ENCODE measurements around the gene SMIM24. TPM values are rescaled to one million over a fixed set of nuclear protein-coding genes. Genes with fewer than 3 reads are reported as not detected.

Gene SMIM24
- total RNA-seq, 1 donor from 2014 or later: not detected

GRCh38 chr19:3494051-3494450 lies 13.7 kb upstream of the SMIM24 start:
- no peak for TF ChIP-seq CTCF (IDR thresholded peaks at IDR 0.05)
- no peaks in the 10 kb centered on the region for H3K9me3 Mint-ChIP-seq (ENCODE audit: unreplicated experiment)

GRCh38 chr19:3493651-3494050 lies 13.3 kb upstream of the SMIM24 start:
- H3K9me3 Mint-ChIP-seq (ENCODE audit: unreplicated experiment): no peaks in the 10 kb centered on the region
- no peak for TF ChIP-seq CTCF (IDR thresholded peaks at IDR 0.05)
- H3K27ac Mint-ChIP-seq (ENCODE audit: unreplicated experiment): no peak overlapping the region
- H3K27me3 Mint-ChIP-seq (ENCODE audit: unreplicated experiment): no peaks in the 10 kb centered on the region
- peaks cover 13% of the 10 kb centered on the region for H3K36me3 Mint-ChIP-seq (ENCODE audit: unreplicated experiment)
- H3K4me1 Mint-ChIP-seq (ENCODE audit: unreplicated experiment): no peaks in the 10 kb centered on the region
- H3K4me3 Mint-ChIP-seq (ENCODE audit: unreplicated experiment): no peak overlapping the region
- DNase-seq (ENCODE audit: extremely low spot score, unreplicated experiment): no peak

More at GRCh38 chr19:3494051-3494450, 13.7 kb upstream of the SMIM24 start:
- no peak for DNase-seq (ENCODE audit: extremely low spot score, unreplicated experiment)
- Mint-ChIP-seq H3K4me3 (ENCODE audit: unreplicated experiment) (no peak overlapping the region), H3K27me3 (ENCODE audit: unreplicated experiment) (no peaks in the 10 kb centered on the region), H3K27ac (ENCODE audit: unreplicated experiment) (no peak overlapping the region), H3K36me3 (ENCODE audit: unreplicated experiment) (peaks cover 13% of the 10 kb centered on the region), H3K4me1 (ENCODE audit: unreplicated experiment) (peaks cover 3% of the 10 kb centered on the region)

GRCh38 chr19:3492919-3493318 lies 12.6 kb upstream of the SMIM24 start:
- Mint-ChIP-seq H3K4me1 (ENCODE audit: unreplicated experiment) (no peaks in the 10 kb centered on the region), H3K27ac (ENCODE audit: unreplicated experiment) (no peak overlapping the region), H3K4me3 (ENCODE audit: unreplicated experiment) (no peak overlapping the region), H3K27me3 (ENCODE audit: unreplicated experiment) (no peaks in the 10 kb centered on the region), H3K9me3 (ENCODE audit: unreplicated experiment) (no peaks in the 10 kb centered on the region), H3K36me3 (ENCODE audit: unreplicated experiment) (peaks cover 12% of the 10 kb centered on the region)
- DNase-seq (ENCODE audit: extremely low spot score, unreplicated experiment): no peak
- TF ChIP-seq CTCF (IDR thresholded peaks at IDR 0.05): no peak

GRCh38 chr19:3492131-3492839 lies 12.0 kb upstream of the SMIM24 start:
- Mint-ChIP-seq H3K27me3 (ENCODE audit: unreplicated experiment) (no peaks in the 10 kb centered on the region), H3K4me3 (ENCODE audit: unreplicated experiment) (no peak overlapping the region), H3K36me3 (ENCODE audit: unreplicated experiment) (peaks cover 11% of the 10 kb centered on the region), H3K9me3 (ENCODE audit: unreplicated experiment) (no peaks in the 10 kb centered on the region), H3K27ac (ENCODE audit: unreplicated experiment) (no peak overlapping the region), H3K4me1 (ENCODE audit: unreplicated experiment) (no peaks in the 10 kb centered on the region)
- TF ChIP-seq CTCF (IDR thresholded peaks at IDR 0.05): no peak
- no peak for DNase-seq (ENCODE audit: extremely low spot score, unreplicated experiment)

GRCh38 chr19:3491396-3492119 lies 11.2 kb upstream of the SMIM24 start:
- Mint-ChIP-seq H3K4me3 (ENCODE audit: unreplicated experiment) (no peak overlapping the region), H3K36me3 (ENCODE audit: unreplicated experiment) (peaks cover 8% of the 10 kb centered on the region), H3K4me1 (ENCODE audit: unreplicated experiment) (no peaks in the 10 kb centered on the region), H3K27ac (ENCODE audit: unreplicated experiment) (no peak overlapping the region), H3K9me3 (ENCODE audit: unreplicated experiment) (no peaks in the 10 kb centered on the region), H3K27me3 (ENCODE audit: unreplicated experiment) (no peaks in the 10 kb centered on the region)
- TF ChIP-seq CTCF (IDR thresholded peaks at IDR 0.05): no peak
- no peak for DNase-seq (ENCODE audit: extremely low spot score, unreplicated experiment)

Measured in osteocyte (in vitro differentiated cells).